ENCODE measurements around the gene EXOC3L1.

EXOC3L1 gene

DNA sequence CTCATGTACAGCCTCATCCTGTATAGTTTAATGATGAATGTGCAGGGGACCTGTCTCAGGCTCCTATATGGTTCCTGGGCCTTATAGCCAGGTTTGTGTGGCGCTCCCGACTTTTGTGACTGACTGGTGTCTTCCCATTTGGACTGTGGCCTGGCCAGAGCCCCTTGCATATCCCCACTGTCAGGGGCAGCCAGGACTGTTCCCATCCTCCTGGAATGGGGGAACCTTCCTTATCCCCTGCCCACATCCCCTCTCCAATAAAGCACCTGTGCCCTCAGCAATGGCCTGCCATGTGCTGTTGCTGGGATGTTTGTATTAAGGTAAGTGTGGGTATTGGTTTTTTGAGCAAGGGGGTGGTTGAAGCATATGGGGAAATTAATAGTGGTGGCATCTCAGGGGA is 41.7 kb downstream of the EXOC3L1 start:
- no peak for DNase-seq (ENCODE audit: low read depth in 2 of 2)

DNA sequence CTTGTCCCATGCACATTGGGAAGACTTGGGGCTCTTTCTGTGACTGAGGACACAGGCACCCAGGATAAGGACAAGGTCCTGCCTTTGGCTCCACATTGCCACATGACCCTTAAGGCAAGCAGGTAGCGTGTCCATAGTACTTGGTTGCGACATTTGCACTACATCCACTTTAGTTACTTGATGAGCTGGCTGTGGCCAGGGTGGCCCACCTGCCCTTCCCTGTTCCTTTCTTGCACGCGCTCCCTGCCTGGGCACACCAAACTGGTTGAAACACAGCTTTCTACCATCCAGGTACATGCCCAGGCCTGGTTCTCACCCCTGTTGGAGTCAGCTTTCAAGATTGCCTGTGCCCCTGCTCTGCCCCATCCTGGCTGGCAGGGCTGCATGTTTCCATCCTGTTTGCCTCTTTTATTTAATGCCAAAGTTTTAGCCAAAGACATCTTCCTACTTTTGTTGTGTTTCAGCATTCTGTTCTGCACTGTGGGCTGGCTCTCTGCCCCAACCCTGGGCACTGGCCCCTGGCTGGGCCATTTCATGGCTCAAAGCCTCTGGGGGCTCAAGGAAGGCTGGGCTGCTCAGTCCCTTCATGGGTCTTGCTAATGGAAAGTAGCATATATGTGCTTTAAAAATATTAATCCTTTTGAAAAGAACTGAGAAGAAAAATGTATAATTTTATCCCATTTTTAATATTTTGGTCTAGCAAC is 42.3 kb downstream of the EXOC3L1 start:
- no peak for DNase-seq (ENCODE audit: low read depth in 2 of 2)

DNA sequence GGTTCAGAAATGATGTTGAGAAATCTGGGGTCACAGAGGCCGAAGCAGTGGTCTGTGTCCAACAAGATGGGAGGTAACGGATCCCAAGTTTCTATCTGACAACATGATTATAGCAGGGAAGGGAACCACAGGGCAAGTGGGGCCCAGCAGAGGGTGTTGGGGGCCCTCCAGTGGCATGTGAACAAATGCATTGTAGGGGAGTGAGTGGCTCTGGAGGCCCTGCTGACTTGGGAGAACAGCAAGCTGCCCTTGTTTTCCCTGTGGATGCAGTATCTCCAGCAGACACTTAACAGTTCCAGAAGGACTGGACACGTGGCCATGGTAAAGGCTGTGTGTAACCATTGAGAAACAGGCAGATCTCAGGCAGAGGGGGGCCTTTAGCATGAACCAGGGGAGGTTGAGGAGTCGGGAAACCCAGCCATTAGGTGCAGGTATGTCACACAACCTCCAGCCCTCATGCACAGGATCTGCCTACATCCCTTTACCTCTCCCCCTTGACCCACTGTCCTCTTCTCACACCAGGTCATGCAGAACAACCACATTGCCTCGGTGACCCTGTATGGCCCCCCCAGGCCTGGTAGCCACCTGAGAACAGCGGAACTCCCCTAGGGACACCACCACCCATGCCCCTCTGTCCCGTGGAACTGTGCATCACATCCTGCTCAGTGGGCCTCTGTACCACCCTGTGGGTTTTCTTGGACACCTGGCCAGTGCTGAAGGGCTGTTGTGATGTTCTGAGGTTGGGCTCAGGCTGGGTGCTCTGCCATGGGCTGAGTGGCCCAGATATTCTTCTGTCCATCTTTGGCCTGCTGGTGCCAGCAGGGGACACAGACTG is 43.2 kb downstream of the EXOC3L1 start:
- DNase-seq (ENCODE audit: low read depth in 2 of 2): no peak

DNA sequence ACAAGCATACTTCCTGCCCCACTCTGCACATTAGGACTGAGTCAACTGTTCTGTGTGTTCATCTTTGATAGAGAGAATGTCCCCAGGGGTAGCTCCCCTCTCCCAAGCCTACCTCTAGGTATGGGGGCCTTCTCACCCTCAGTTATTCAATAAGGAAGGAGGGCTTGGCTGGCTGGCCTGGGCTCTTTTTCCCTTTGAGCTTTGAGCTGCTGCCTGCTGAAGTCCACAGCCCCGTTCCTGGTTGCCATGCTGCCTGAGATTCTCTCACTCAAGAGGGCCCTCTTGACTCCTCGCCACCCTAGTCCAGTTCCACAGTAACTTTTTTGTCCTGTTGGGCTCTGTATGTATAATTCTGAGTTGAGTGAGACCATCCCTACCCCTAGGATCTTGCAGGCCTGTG is 44.2 kb downstream of the EXOC3L1 start:
- DNase-seq (ENCODE audit: low read depth in 2 of 2): no peak

DNA sequence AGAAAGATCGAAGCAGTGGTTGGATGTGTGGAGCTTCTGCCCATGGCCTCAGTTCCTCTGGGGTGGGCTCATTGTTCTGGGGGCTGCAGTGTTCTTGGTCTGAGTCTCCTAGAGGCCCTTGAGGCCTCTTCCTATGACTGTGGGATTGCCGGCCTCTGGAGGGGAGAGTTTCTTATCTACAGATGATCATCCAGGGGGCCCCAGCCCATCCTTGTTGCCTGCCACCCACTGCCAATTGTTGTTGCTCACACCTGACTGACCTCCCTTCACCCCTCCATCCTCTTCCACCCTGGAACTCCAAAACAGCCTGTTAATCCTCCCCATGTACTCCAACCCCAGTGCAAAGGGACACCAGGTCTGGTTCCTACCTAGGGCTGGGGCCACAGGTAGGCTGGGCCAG is 45.0 kb downstream of the EXOC3L1 start:
- no peak for DNase-seq (ENCODE audit: low read depth in 2 of 2)

DNA sequence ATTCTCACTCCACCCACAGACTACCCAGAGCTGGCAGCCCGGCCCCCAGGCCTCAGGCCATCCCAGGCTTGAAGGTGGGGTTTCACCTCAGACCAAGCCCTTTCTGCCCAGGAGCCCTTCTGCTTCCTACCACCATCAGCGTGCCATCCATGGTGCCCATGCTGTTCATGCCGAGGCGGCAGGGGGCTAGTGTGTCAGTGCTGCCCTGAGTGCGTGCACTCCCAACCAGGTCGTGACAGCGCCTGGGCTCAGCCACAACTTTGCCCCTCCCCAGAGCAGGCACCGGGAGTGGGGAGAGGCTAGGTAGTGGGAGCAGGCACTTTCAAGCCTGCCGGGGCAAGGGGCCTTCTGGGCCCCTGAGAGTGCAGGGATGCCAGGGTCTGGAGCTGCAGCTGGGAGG is 47.6 kb downstream of the EXOC3L1 start:
- no peak for DNase-seq (ENCODE audit: low read depth in 2 of 2)

DNA sequence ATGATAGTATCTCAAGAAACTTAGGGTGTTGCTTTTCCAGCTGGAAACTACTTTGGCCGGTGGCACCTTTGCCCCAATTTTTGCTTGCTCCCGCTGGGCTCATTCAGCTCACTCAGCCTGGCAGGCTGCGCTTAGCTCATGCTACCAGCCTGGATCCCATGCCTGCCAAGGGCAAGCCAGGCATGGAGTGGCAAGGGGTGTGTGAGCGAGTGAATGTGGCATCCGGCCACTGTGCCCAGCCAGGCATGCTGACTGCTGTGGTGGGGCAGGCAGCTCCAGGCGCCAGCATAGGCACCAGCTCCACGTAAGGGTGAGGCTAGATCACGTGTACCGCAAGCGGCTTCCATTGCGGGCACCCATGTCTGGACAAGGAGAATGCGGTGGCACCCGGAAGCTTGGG is 48.5 kb downstream of the EXOC3L1 start:
- no peak for DNase-seq (ENCODE audit: low read depth in 2 of 2)

DNA sequence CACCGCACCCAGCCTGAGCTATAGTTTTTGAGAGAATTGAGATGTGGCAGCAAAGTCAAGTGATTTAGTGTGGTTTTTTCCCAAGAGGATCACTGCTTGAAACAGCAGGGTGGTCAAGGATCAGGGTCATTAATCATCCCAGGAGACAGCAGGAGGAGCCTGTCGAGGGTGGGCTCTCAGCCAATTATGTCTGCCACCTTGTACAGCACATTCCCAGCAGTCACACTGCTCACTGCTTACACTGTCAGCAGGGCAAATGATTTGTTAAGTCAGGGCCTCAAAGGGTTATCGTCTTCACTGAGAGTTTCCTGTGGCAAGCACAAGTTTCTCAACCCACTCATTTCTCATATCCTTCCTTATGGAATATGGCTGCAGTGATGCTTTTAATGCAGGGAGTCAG is 52.3 kb downstream of the EXOC3L1 start:
- DNase-seq (ENCODE audit: low read depth in 2 of 2): no peak

Data from activated CD8-positive, alpha-beta memory T cell treated with anti-CD3 and anti-CD28 coated beads for 4 hours (primary cell).